Fibroblast of skin of abdomen (primary cell): ENCODE data around the gene KREMEN2.

Source experiments
- DNase-seq: peaks from one replicate; pipeline ENCODE4 v3.0.0-alpha.2; 2013

KREMEN2 gene

DNA sequence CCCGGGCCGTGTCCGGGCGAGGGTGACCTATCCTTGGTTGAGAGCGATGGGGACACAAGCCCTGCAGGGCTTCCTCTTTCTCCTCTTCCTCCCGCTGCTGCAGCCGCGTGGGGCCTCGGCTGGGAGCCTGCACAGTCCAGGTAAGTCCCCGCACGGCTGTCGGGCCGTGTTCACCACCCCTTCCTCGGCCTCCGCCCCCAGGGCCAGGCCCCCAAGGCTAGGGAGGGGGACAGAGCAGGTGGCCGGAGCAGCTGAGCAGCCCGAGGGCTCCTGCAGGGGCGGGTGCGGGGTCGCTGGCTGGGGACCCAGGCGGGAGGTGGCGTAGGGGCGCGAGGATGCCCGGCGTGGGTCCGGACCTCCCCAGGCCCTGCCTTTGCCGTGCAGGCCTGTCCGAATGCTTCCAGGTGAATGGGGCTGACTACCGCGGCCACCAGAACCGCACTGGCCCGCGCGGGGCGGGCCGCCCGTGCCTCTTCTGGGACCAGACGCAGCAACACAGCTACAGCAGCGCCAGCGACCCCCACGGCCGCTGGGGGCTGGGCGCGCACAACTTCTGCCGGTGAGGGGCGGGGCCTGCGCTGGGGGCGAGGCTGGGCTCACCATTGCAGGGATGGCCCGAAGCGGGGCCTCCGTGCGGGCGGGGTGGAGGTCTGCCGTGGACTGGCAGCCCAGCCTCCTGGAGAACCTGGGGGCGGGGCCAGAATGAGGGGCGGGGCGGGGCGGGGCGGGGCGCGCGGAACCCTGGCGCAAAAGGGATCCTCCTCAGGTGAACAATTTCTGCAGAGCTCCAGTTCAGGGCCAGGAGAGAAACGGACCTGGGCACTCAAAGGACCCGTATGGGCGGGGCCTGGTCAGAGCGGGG lies 631 bp downstream of the KREMEN2 start:
- no peak for DNase-seq

DNA sequence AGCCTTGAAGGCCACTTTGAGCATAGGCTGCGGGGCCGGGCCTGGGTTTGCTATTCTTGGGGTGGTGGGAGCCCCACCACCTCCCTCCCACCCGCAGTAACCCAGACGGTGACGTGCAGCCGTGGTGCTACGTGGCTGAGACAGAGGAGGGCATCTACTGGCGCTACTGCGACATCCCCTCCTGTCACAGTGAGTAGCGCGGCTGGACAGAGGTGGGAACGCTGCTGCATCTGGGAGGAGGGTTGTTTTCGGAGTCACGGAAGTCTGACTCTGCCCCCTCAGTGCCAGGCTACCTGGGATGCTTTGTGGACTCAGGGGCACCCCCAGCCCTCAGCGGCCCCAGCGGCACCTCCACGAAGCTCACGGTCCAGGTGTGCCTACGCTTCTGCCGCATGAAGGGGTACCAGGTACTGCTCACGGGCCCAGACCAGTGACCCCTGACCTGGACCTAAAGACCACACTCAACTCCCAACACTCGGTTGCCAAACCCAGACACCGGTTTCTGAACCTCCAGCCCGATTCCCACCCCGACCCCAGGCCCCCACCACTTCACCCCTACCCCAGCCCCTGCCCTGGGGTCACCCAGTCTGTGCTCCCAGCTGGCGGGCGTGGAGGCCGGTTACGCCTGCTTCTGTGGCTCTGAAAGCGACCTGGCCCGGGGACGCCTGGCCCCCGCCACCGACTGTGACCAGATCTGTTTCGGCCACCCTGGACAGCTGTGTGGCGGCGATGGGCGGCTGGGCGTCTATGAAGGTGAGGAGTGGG lies 2.1 kb downstream of the KREMEN2 start:
- no peak for DNase-seq

DNA sequence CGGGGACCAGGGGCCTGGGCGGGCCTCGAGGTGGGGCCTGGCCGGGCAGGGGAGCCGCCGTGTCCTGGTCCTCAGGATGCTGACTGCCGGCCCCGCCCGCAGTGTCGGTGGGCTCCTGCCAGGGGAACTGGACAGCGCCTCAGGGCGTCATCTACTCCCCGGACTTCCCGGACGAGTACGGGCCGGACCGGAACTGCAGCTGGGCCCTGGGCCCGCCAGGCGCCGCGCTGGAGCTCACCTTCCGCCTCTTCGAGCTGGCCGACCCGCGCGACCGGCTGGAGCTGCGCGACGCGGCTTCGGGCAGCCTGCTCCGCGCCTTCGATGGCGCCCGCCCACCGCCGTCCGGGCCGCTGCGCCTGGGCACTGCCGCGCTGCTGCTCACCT lies 2.7 kb downstream of the KREMEN2 start:
- DNase-seq, result no peak

DNA sequence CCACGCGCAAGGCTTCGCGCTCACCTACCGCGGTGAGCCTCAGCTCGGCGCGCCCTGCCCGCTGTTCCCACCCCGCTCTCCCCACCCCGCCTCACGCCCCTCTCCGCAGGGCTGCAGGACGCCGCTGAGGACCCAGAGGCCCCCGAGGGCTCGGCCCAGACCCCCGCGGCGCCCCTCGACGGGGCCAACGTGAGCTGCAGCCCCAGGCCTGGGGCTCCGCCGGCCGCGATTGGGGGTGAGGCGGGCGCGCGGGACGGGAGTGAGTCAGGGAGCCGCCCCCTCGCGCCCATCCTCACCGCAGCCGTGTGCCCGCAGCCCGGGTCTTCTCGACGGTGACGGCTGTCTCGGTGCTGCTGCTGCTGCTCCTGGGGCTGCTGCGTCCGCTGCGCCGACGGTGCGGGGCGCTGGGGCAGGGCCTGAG lies 3.1 kb downstream of the KREMEN2 start:
- DNase-seq, result no peak

DNA sequence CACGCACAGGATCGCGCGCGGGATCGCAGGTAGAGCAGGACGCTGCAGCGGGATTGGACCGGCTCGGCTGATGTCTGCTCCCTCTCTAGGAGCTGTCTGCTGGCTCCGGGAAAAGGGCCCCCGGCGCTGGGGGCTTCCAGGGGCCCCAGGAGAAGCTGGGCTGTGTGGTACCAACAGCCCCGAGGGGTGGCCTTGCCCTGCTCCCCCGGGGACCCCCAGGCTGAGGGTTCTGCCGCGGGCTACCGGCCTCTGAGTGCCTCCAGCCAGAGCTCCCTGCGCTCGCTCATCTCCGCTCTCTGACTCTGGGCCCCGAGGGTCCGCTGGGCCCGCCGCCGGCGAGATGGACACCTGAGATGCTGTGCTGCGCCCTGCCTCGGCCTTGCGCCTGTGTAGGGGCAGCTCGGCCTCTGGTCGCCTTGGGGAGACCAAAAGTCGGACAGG lies 3.7 kb downstream of the KREMEN2 start:
- DNase-seq, result no peak

DNA sequence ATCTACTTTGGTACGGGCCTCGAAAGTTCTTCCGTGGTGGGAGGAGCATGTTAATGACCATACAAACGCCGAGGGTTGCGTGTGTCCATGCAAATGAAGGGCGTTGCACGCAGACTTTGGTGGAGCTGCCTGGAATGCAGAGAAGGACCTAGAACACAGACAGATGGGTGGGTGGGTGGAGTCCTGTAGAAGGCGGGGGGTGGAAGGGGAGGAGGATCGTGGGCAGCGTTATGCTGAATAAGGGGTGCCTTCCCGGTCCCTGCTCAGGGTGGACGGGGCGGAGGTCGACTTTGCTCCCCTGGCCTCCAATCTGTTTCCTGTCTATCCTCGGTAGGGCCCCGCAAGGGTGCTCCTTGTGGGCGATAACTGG lies 4.3 kb downstream of the KREMEN2 start:
- DNase-seq, result no peak

DNA sequence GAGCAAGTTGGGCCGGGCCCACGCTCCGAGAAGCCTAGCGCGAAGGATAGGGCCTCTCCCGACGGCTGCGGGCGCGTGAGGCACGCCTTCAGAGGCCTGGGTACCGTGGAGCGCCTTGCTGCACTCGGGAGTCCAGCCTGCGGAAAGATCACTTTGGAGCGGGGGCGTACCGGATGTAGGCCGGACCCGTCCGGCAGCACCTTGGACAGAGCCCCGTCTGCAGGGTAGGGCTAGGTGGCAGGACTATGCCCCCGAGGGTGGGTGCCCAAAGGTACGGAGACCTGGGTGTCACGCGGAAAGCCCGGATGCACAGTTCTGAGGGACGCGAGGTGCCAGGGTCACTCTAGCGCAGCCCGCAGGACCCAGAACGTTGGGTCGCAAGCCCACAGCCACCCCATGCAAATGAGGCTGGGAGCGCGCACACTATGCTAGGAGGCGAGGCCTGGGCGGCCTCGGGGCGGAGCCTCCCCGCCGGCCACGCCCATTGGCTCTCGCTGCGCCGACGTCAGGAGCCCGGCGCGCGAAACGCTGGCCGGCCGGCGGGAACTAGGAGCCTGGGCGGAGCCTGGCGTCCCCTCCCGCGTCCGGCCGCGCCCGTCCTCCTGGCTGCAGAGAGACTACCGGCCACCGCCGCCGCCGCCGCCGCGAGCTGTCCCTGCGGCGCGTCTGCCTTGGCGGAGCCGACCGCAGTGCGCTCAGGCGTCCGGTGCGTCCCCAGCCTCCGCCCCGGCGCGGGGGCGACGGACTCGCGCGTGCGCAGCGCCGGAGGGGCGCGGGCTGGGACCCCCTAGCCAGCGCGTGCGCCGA lies 4.9 kb downstream of the KREMEN2 start, which contains the start of gene PAQR4:
Gene PAQR4 (plus strand): TSS at position 611 of the 807 bp plus-strand sequence. CDS start 327 bp downstream, outside the sequence.
- DNase-seq, result peak; percentile 82

DNA sequence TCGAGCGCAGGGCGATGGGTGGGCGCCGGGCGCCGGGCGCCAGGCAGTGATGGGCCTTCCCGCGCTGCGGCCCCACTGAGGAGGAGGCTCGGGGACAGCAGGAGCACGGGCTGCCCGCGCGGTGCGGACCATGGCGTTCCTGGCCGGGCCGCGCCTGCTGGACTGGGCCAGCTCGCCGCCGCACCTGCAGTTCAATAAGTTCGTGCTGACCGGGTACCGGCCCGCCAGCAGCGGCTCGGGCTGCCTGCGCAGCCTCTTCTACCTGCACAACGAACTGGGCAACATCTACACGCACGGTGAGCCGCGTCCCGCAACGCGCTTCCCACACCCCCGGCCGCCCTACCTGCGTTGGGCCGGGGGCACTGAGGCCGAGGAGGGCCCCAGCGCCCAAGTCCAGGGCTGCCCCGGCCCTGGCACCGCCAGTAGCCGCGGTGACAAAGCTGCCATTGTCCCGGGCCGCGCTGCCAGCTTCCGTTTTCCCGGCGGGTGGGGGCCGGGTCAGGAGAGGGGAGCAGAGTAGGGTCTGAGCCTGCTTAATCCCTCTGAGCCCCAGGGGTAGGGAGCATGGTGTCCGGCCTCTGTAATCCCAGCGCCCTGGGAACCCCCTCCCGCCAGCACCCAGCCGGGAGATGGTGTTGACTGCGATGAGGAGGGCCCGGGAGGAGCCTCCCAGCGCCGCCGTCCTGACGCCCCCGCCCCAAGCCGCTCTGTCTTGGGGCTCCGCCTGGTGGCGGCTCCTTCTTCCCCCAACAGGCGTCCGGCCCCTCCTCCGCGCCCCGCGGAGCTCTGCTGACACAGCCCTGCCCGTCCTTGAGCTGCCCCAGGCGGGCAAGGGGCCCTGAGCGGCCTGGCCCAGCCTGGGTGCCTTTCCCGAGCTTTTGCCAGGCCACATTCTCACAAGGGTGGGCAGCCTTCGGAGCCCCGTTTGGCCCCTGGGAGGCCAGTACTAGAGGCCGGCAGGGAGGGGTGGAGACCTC lies 5.8 kb downstream of the KREMEN2 start:
- DNase-seq, result peak; percentile 46

DNA sequence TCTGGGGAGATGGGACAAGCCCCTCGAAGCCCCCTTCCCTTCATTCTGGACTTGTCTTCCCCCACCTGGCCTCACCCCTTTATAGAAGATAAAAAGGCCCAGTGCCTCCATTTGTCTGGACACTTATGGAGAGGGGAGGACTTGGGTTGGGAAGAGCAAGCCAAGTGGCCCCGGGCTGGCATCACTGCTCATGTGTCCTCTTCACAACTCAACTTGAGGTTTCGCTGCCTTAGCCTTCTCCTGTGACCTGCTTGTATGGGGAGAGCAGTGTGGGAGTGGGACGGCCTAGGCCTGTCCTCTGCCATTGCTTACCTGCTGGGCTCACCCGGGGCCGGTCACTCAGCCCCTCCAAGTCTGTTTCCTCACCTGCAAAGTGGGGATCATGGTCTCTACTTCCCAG lies 6.5 kb downstream of the KREMEN2 start:
- DNase-seq, result no peak

DNA sequence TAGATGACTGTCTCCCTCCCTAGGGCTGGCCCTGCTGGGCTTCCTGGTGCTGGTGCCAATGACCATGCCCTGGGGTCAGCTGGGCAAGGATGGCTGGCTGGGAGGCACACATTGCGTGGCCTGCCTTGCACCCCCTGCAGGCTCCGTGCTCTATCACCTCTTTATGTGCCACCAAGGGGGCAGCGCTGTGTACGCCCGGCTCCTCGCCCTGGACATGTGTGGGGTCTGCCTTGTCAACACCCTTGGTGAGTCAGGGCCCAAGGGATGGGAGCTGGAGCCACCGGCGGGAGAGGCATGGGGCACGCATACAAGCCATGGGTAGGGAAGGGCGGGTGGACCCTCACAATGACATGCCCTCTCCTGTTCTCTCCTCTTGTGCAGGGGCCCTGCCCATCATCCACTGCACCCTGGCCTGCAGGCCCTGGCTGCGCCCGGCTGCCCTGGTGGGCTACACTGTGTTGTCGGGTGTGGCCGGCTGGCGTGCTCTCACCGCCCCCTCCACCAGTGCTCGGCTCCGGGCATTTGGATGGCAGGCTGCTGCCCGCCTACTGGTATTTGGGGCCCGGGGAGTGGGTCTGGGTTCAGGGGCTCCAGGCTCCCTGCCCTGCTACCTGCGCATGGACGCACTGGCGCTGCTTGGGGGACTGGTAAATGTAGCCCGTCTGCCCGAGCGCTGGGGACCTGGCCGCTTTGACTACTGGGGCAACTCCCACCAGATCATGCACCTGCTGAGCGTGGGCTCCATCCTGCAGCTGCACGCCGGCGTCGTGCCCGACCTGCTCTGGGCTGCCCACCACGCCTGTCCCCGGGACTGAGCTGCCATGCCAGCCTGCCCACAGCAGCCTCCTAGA lies 7.3 kb downstream of the KREMEN2 start:
- DNase-seq, result no peak

DNA sequence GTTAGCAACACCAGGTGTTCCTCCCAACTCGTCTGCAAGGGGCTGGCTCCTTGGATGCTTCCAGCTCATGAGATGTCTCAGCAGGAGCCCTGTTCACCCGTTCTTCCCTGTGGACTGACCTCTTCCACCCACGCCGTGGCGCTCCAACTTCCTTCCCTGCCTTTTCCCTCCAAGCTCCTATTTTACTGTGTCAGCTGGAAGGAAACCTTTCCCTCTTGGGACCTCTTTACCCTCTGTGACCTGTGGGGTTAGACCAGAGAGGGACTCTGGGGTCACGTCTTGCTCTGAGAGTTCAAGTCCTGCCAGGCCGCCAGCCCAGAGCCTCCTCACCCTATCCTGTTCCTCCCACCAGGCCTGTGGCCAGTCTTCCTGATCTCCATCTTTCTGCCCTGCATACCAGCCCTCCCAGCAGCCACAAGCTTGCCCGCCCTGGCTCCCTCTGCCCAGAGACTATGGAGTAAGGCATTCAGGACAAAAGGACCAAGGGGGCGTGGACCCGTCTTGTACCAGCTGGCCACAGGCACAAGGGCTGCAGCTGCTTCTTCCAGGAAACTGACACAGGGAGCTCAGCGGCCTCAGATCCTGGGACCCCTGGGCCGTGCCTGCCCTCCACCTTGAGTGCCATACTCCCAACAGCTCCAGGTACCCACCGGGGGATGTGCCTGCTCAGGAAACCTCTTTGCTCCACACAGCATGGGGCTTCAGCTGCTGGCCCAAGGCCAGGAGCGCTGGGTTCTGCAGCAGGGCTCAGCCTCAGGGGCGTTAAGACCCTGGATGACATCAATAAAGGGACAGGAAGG lies 8.1 kb downstream of the KREMEN2 start:
- DNase-seq, result no peak

DNA sequence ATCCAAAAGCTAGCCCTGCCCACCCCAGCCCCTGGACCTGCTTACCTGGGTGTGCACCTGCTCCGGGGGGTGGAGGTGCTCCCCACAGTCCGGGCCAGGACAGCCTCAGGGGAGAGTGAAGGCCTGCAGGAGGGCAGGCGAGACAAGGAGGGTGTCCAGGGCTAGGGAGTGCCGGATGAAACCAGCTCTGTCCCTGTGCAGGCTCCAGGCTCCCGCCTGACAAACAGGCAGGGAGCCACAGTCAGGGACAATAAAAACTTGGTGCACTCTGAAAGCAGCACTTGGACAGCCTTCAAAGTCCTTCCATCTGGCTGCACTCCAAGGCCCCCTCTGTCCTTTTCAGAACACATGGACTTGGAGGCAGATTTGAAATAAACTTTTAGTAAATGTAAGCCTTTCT lies 9.0 kb downstream of the KREMEN2 start:
- no peak for DNase-seq

DNA sequence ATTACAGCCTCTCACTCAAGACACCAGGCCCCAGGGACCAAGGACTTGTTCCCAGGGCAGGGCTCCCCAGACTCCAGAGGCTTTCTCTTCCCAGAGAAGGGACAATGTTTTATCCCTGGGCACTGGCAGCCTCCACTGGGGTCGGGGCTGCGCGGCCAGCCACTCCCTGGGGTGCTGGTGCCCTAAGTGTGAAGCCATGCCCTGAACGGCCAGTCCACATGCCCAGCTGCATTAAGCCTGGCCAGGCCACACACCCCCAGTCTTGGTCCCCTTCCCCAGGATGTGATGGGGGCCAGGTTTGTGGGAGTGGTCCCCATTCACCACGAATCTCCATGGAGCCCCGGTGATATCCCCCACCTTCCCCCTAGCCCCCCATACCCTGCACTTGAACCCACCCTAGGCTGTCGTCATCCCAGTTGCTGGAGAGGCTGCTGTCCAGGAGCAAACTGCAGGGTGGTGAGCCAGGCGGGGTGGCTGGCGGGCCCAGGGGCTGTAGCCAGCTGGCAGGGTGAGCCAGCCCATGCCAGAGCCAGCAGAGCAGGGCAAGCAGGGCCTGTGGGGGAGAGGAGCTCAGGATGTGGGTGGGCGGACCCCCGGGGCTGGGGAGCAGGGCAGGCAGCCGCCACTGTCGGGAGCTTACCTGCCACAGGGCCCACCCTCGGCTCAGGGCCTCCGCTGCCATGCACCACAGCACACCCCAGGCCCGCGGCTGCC lies 9.7 kb downstream of the KREMEN2 start:
- no peak for DNase-seq

DNA sequence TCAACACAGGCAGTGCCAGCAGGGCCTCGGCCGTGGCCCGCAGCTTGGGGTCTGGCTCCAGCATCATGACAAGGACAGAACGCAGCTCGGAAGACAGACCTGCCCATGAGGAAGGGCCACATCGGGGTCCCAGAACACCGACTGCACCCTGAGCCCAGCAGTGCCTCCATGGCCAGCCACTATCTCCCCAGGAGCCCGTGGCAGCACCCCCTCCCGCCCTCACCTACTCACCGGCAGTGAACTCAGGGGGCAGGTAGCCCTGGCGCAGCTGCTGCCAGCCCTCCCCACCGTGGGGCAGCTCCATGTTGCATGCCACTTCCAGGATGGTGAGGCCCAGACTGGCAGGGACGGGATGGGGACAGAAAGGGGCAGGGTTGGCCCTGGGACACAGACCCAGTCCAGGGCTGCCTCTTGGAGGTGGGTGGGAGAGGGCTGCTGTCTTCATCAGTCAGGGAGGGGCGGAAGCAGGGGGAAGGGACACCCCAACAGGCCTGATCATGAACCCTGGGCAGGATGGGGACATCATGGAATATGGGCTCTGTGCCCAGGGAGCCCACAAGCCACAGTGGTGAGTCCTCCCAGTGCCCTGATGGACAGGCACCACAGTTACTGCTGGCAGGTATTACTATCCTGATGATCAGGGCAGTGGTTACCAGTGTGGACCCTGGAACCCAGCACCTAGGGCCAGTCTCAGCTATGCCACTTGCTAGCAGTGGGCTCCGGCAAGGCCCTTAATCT lies 10.4 kb downstream of the KREMEN2 start:
- no peak for DNase-seq

DNA sequence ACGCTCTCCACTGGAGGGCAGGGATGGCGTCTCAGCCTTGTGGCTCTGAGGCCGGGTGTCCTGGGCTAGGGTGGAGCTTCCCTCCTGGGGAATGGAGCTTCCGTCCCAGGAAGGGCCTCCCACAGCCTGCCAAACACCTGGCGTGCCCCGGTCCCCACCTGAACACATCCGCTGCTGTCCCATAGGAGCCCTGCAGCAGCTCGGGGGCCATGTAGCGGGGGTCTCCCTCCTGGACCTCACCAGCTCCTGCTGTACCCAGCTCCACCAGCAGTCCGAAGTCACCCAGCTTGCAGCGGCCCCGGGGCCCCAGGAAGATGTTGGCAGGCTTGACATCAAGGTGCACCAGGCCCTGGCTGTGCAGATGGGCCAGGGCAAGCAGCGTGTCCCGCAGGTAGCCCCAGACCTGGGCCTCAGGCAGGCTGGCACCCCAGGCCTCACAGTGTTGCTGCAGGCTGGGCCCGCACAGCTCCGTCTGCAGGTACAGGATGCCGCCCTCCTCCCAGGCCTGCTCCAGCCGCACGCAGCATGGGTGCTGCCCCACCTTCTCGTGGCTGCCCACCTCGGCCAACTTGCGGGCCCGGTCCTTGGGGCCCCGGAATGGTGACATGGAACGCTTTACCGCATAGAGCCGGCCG lies 11.2 kb downstream of the KREMEN2 start:
- no peak for DNase-seq

DNA sequence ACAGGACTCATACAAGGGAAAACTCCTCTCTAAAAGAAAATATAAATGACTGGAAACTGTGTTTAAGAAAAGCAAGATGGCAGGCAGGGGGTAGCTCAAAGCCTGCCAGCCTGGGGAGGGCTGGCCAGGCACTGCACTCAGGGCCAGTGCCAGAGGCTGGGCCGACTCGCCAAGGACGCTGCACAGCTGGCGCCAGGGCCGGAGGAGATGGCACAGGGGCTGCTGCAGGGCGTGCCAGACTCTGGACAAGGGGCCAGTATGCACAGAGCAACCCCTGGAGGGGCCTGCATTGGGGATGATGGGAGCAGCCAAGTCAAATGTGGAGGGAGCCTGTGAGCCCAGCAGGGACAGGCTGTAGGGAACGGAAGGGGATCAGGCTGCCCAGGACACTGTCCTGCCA lies 12.1 kb downstream of the KREMEN2 start:
- DNase-seq, result no peak

DNA sequence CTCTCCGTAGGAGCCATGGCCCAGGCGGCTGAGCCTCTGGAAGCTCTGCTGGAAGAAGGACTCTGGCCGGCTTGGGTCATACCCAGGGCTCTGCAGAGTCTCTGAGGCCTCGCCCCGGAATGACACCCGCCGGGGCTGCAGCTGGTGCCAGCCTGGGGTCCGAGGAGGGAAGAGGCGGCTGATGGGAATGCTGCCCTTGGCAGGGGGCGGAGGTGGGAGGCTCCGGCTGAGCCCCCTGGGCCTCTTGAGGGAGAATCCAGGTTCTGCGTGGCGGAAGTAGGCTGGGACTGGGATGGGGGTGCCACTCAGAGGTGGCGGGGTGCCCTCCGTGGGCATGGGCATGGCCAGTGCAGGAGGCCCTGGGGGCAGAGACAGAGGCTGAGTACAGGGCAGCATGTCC lies 12.6 kb downstream of the KREMEN2 start:
- DNase-seq, result no peak

DNA sequence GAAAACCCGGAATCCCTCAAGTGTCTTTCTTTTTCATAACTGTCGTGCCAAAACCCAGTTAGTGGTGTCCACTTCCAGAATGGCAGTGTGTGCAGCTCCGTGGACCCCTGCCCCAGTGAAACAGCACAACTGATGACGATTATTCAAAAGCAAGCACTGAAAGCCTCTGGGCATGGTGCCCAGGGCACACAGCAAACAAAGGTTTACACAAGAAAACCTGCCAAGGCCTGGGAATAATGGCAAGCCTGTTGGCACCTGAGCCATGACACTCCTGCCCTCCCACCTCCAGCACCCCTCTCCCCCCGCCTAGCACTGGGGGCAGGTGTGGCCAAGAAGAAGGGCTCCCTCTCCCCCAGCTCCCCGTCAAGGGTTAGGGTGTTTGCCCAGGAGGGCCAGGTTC lies 13.4 kb downstream of the KREMEN2 start:
- DNase-seq, result no peak
